Stimulated activated CD8-positive, alpha-beta memory T cell treated with anti-CD3 and anti-CD28 coated beads, Interleukin-4, amount 100 ng/mL, for 24 hours (primary cell): ENCODE results near the gene LIPC.

Source experiments
- DNase-seq: peaks from one replicate; pipeline ENCODE4 v3.0.0-alpha.2; 2020; ENCODE audit warnings: low read depth

The LIPC gene

GRCh38 chr15:58517682-58518525, 86.1 kb downstream of the LIPC start:
- DNase-seq: no peak

GRCh38 chr15:58518626-58519025, 86.8 kb downstream of the LIPC start:
- DNase-seq: no peak

- DNase-seq: no peak
Observed at GRCh38 chr15:58519516-58519915, 87.7 kb downstream of the LIPC start.

GRCh38 chr15:58520464-58520863, 88.7 kb downstream of the LIPC start:
- DNase-seq: no peak

- no peak for DNase-seq
Observed at GRCh38 chr15:58520936-58521292, 89.1 kb downstream of the LIPC start.

GRCh38 chr15:58521293-58521991, 89.7 kb downstream of the LIPC start:
- no peak for DNase-seq

- DNase-seq: no peak
Observed at GRCh38 chr15:58522391-58522790, 90.6 kb downstream of the LIPC start.

GRCh38 chr15:58522865-58523264, 91.1 kb downstream of the LIPC start:
- DNase-seq: no peak

GRCh38 chr15:58523634-58524033, 91.8 kb downstream of the LIPC start:
- no peak for DNase-seq

- no peak for DNase-seq
Observed at GRCh38 chr15:58524247-58524646, 92.5 kb downstream of the LIPC start.

- no peak for DNase-seq
Observed at GRCh38 chr15:58525991-58526421, 94.2 kb downstream of the LIPC start.

GRCh38 chr15:58526647-58527192, 94.9 kb downstream of the LIPC start:
- DNase-seq: no peak

GRCh38 chr15:58527573-58528187, 95.9 kb downstream of the LIPC start:
- DNase-seq: no peak

GRCh38 chr15:58528188-58528870, 96.5 kb downstream of the LIPC start:
- no peak for DNase-seq

- DNase-seq: no peak
Observed at GRCh38 chr15:58529041-58529440, 97.2 kb downstream of the LIPC start.

GRCh38 chr15:58530056-58530590, 98.3 kb downstream of the LIPC start:
- no peak for DNase-seq

- DNase-seq: no peak
Observed at GRCh38 chr15:58532126-58532525, 100.3 kb downstream of the LIPC start.

- no peak for DNase-seq
Observed at GRCh38 chr15:58534556-58534955, 102.8 kb downstream of the LIPC start.

- no peak for DNase-seq
Observed at GRCh38 chr15:58535337-58535736, 103.5 kb downstream of the LIPC start.

GRCh38 chr15:58535894-58536293, 104.1 kb downstream of the LIPC start:
- no peak for DNase-seq

- no peak for DNase-seq
Observed at GRCh38 chr15:58536414-58536813, 104.6 kb downstream of the LIPC start.

GRCh38 chr15:58537033-58537432, 105.2 kb downstream of the LIPC start:
- no peak for DNase-seq
